AG09319 (cell line): Measurements from ENCODE around the gene LPP.

ENCODE experiments used
- DNase-seq: peaks from one replicate; pipeline ENCODE4 v3.0.0-alpha.2; 2010; ENCODE audit warnings: low read depth; ENCODE audit errors: extremely low read depth
- CTCF ChIP-seq: IDR thresholded peaks from 2 replicates; pipeline ENCODE4 v1.5.1; 2011; ENCODE audit warnings: low read depth, mild to moderate bottlenecking, inconsistent platforms, low read length, moderate library complexity

The LPP gene

GRCh38 chr3:188687389-188687788 is 533.4 kb downstream of the LPP start:
- TF ChIP-seq CTCF, result peak; percentile 25
- no peak for DNase-seq

- no peak for TF ChIP-seq CTCF
- DNase-seq, result peak; percentile 84
Measured at GRCh38 chr3:188689101-188689574, 535.2 kb downstream of the LPP start.

GRCh38 chr3:188690064-188690463 is 536.1 kb downstream of the LPP start:
- no peak for DNase-seq
- TF ChIP-seq CTCF, result no peak

- TF ChIP-seq CTCF, result no peak
- DNase-seq, result no peak
Measured at GRCh38 chr3:188691004-188691403, 537.0 kb downstream of the LPP start.

- no peak for TF ChIP-seq CTCF
- DNase-seq, result no peak
Measured at GRCh38 chr3:188691665-188692064, 537.7 kb downstream of the LPP start.

GRCh38 chr3:188692700-188693099 is 538.7 kb downstream of the LPP start:
- no peak for DNase-seq

GRCh38 chr3:188693435-188693834 is 539.5 kb downstream of the LPP start:
- no peak for TF ChIP-seq CTCF
- DNase-seq, result no peak

More at GRCh38 chr3:188692700-188693099, 538.7 kb downstream of the LPP start:
- no peak for TF ChIP-seq CTCF
